Fibroblast of the aortic adventitia (primary cell): ENCODE measurements around the gene C9orf78. TPM values are rescaled to one million over a fixed set of nuclear protein-coding genes. Genes with fewer than 3 reads are reported as not detected.

ENCODE experiments used
- DNase-seq: peaks from one replicate; pipeline ENCODE4 v3.0.0-alpha.2; 2010; ENCODE audit warnings: low read depth
- H3K4me3 ChIP-seq: 2 replicates; pipeline ENCODE4 v1.5.1; 2011; ENCODE audit warnings: low read depth, mild to moderate bottlenecking, control low read depth, low read length, moderate library complexity
- total RNA-seq: library from RNA; depleted of rRNA; stranded (reverse); fragments of >200 nt; gene quantifications from 2 replicates; pipeline ENCODE4 v1.2.3, GENCODE V29; 2012; ENCODE audit warnings: low replicate concordance
- TF ChIP-seq, protein P1 (sequence below): IDR thresholded peaks from 2 replicates; pipeline ENCODE4 v1.5.1; 2011; ENCODE audit warnings: mild to moderate bottlenecking, low read length, control low read depth, inconsistent platforms; ENCODE audit not compliant: insufficient read depth

C9orf78 gene
- total RNA-seq, 1 donor, result 37.3 TPM

DNA sequence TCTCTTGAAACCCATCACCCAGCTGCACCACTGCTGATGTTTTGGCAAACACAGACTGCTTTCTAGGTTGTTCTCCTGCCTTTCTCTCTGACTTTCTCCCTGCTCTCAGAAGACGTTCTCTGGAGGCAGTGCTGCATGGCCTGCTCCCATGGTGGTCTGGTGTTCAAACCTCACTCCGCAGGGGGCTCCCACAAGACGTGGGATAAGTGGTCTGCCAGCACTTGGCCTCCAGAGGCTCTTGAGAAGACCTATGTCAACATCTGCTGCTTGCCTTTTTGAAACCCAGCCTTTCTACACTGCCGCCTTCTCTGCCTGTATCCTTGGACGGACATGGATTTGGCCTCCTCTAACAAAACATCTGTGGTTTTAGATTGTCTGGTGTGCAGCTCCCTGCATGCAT is 16.7 kb upstream of the C9orf78 start:
- TF ChIP-seq, protein P1, sequence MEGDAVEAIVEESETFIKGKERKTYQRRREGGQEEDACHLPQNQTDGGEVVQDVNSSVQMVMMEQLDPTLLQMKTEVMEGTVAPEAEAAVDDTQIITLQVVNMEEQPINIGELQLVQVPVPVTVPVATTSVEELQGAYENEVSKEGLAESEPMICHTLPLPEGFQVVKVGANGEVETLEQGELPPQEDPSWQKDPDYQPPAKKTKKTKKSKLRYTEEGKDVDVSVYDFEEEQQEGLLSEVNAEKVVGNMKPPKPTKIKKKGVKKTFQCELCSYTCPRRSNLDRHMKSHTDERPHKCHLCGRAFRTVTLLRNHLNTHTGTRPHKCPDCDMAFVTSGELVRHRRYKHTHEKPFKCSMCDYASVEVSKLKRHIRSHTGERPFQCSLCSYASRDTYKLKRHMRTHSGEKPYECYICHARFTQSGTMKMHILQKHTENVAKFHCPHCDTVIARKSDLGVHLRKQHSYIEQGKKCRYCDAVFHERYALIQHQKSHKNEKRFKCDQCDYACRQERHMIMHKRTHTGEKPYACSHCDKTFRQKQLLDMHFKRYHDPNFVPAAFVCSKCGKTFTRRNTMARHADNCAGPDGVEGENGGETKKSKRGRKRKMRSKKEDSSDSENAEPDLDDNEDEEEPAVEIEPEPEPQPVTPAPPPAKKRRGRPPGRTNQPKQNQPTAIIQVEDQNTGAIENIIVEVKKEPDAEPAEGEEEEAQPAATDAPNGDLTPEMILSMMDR, result no peak
- H3K4me3 ChIP-seq, result no peak overlapping the region
- DNase-seq, result no peak

DNA sequence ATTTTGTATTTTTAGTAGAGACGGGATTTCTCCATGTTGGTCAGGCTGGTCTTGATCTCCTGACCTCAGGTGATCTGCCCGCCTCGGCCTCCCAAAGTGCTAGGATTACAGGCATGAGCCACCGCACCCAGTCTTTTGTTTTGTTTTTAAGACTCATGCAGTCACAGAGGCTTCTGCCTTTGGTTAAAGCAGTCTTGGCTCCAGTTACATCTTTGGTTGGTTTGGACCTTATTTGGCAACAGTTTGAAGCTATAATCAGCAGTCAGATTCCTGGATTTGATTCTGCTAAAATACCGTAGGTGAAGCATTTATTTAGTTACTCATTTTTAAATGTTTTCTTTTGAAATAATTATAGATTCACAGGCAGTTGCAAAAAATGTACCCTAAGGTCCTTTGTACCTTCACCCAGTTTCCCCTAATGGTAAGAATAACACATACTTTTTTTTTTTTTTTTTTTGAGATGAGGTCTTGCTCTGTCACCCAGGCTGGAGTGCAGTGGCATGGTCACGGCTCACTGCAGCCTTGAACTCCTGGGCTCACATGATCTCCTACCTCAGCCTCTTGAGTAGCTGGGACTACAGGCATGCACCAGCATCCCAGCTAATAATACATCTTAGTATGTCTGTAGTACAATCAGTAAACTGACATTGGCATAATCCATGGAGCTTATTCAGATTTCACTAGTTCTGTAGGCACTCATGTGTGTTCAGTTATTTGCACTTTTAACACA is 15.9 kb upstream of the C9orf78 start:
- H3K4me3 ChIP-seq, result no peak overlapping the region

DNA sequence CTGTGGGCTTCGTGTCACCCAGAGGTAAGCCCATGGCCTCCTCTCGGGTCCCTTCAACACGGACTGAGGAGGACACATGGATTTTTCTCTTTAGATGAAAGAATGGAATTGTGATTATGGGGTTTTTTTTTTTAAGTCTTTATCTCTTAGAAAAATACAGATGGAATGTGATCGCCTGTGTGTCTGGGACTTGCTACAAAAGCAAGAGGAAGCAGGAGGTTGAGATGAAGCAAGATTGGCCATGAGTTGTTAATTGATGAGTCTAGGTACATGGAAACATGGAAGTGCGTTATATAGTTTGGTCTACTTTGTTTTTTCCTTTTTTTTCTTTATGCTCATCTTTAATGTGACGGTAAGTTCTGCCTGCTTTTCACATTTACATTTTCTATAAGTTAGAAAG is 14.8 kb upstream of the C9orf78 start:
- peak; percentile 60 for DNase-seq
- no peak overlapping the region for H3K4me3 ChIP-seq
- TF ChIP-seq, protein P1, result no peak

More for the DNA sequence above, 15.9 kb upstream of the C9orf78 start:
- DNase-seq, result peak; percentile 74
- TF ChIP-seq, protein P1, result no peak

DNA sequence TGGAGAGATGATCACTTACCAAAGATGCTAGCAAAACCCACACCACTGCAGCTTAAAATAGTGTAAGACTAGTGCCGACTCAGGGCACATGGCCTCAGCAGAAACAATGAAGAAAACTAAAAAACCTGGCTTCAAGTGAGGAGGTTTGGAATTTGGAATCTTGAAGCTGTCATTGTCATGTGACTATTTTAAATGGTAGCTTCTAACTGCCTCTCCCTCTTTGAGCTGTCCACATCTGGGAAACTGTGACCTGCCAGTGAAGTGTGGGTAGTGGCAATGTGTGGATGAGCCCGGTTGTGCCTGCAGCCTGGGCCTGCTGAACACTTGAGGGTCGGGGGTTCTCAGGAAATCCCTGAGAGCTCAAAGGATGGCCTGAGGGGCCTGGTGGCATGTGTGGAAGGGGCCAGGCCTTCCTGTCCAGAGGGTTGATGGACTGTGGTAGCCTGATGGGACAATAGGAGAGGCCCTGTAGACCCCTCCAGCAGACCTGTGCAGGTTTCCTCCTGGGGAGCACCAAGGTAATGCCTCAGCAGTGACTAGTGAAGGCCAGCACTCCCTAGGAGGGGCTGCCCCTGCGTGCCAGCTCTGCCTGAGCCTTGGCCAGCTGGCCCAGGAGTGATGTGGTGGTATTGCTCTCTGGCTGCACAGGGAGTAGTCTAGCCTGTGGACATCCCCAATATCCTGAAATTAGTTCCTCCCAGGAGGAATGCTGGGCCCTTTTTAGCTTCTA is 13.8 kb upstream of the C9orf78 start:
- TF ChIP-seq, protein P1, result no peak
- H3K4me3 ChIP-seq, result no peak overlapping the region
- DNase-seq, result peak; percentile 13

DNA sequence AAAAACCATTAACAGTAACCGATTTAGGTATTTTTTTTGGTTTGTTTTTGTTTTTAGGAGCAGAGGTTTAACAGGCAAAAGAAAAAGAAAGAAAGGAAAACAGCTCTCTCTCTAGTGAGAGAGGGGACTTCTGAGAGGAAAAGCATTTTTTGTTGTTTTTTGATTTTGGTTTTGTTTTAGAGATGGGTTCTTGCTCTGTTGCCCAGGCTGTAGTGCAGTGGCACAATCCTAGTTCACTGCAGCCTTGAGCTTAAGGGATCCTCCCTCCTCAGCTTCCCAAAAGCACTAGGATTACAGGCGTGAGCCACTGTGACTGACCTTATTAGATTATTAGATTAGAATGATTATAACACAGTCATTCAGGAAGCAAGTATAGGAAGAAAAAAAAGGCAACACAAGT is 10.3 kb upstream of the C9orf78 start:
- DNase-seq, result no peak
- TF ChIP-seq, protein P1, result no peak
- H3K4me3 ChIP-seq, result no peak overlapping the region

DNA sequence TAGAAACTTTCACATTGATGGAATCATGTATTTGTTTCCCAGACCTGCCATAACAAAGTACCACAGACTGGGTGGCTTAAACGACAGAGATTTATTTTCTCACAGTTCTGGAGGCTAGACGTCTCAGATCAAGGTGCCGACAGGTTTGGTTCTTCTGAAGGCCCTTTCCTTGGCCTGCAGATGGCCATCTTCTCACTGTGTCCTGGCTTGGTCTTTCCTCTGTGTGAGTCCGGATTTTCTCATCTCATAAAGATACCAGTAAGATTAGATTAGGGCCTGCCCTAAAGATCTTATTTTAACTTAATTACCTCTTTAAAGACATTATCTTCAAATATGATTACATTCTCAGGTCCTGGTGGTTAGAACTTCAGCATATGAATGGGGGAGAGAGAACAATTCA is 6.0 kb upstream of the C9orf78 start:
- TF ChIP-seq, protein P1, result no peak
- no peak for DNase-seq
- H3K4me3 ChIP-seq, result no peak overlapping the region
